Measurements from ENCODE around the gene FAM90A26.
"Not testable (repeated sequence)": the region's sequence is repeated elsewhere in the genome, so short reads cannot be mapped to it uniquely, and the experiment has no call there.

FAM90A26 gene

DNA sequence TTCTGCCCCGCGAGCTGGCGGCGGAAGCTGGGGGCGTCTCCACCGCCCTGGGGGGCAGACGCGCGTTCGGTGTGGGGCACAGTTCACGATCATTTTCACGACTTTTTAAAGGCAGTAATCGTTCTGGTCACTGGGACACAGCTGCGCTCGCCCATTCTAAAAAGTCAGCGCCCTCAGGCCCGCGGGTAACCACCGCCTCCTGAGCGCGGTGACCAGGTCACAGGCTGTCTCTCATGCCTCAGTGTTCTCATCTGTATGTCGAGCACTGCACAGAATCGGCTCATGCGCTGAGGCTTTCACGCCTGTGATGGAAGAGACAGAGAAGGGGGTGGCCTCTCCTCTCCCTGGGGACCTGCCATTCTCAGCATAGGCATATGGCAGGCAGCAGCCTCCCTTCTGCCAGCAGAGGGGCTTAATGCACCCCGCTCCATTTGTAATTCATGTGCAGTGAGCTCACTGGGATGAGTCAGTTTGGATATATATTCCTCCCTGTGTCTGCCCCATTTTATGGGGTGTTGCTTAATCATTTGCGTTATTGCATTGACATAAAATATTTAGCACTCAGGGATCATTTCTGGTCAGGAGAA is 16.5 kb upstream of the FAM90A26 start:
- peak; percentile 18 for DNase-seq
- in situ Hi-C loops (cut with HindIII; ENCODE audit: low pct_ligation_motif_present, low pct_unique_long_range_greater_than_20kb, low sequenced_read_pairs) = not testable (repeated sequence)

DNA sequence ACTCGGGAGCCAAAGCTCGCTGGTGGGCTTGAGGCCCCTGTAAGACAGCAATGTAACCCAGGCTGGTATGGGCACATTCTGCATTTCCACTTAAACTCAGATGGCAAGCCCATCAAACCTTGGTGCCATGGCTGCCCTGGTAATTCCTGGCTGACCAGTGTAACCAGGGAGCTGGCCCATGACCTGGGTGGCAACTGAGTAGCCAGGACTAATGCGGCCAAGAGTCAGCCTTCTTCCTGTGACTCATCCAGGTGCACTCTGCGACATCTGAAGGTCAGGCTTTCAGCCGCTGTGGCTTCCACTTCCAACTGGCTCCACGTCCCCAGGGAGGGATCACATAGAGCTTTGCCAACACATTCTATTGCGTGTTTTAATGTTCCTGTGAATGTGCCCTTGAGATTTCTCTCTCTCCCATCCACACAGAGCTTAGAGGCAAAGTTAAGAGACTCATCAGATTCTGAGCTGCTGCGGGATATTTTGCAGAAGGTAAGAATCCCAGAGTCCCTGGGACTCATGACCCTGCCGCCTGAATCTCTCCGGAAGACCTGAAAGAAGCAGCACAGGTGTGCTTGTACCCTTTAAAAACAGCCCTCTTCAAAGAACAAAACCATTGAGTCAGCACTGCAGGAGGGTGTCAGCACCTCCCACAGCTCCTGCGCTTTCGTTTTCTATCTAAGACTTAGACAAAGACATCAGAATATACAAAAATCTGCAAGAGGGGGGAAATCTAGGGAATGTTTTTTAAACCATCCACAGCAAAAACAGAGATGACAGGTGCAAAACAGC is 14.9 kb upstream of the FAM90A26 start:
- in situ Hi-C loops (cut with HindIII; ENCODE audit: low pct_ligation_motif_present, low pct_unique_long_range_greater_than_20kb, low sequenced_read_pairs); DNase-seq: not testable (repeated sequence)

DNA sequence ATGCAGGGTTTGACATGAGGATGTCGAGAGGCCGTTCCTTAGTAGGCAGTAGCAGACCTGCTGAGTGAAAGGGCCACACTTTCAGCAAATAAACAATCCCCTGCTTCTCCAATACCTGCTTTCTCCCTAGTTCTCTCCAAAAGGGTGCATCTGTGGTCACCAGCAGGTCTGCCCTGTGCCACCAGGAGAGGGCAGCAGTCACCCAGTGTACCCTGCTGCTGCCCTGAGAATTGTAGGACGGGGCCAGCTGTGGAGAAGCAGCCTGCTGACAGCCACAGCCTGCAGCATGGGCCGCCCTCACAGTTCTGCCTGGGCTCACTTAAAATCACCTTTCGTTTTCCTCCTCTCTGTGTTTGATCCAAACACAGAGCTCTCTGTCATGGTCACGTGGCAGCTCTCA is 11.8 kb upstream of the FAM90A26 start:
- DNase-seq = peak; percentile 37
- in situ Hi-C loops (cut with HindIII; ENCODE audit: low pct_ligation_motif_present, low pct_unique_long_range_greater_than_20kb, low sequenced_read_pairs) = not testable (repeated sequence)

- in situ Hi-C loops (cut with HindIII; ENCODE audit: low pct_ligation_motif_present, low pct_unique_long_range_greater_than_20kb, low sequenced_read_pairs) = not testable (repeated sequence)
- peak; percentile 2 for DNase-seq
Observed at GRCh38 chr4:9160046-9160445, 10.2 kb upstream of the FAM90A26 start.

- DNase-seq; in situ Hi-C loops (cut with HindIII; ENCODE audit: low pct_ligation_motif_present, low pct_unique_long_range_greater_than_20kb, low sequenced_read_pairs): not testable (repeated sequence)
Observed at GRCh38 chr4:9165990-9166389, 4.2 kb upstream of the FAM90A26 start.

DNA sequence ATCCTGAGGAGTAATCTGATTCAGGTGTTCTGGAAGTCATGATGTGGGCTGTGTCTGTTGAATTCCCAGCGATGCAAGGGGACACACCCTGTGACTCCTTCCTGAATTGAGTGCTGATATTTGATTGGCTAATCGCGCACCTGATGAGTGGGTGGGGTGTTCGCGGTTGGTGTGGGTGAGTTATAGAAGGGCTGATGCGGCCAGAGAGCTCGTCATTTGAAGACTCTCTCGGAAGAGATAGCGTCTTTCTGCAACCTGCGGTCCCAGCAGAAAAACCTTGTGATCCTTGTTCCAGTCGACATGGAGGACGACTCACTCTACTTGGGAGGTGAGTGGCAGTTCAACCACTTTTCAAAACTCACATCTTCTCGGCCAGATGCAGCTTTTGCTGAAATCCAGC is 40.1 kb downstream of the FAM90A26 start, which contains the start of gene USP17L10:
Gene USP17L10, plus strand, starts transcription at position 301 of the 400 bp plus-strand sequence. Its CDS starts 0 bp downstream, at position 301.
- DNase-seq; in situ Hi-C loops (cut with HindIII; ENCODE audit: low pct_ligation_motif_present, low pct_unique_long_range_greater_than_20kb, low sequenced_read_pairs): not testable (repeated sequence)

GRCh38 chr4:9214701-9215100 is 44.5 kb downstream of the FAM90A26 start:
- in situ Hi-C loops (cut with HindIII; ENCODE audit: low pct_ligation_motif_present, low pct_unique_long_range_greater_than_20kb, low sequenced_read_pairs); DNase-seq: not testable (repeated sequence)

DNA sequence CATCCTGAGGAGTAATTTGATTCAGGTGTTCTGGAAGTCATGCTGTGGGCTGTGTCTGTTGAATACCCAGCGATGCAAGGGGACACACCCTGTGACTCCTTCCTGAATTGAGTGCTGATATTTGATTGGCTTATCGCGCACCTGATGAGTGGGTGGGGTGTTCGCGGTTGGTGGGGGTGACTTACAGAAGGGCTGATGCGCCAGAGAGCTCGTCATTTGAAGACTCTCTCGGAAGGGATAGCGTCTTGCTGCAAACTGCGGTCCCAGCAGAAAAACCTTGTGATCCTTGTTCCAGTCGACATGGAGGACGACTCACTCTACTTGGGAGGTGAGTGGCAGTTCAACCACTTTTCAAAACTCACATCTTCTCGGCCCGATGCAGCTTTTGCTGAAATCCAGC is 44.9 kb downstream of the FAM90A26 start, which contains the start of gene USP17L11:
Gene USP17L11, plus strand, starts transcription at position 301 of the 400 bp plus-strand sequence. Its CDS starts 0 bp downstream, at position 301.
- in situ Hi-C loops (cut with HindIII; ENCODE audit: low pct_ligation_motif_present, low pct_unique_long_range_greater_than_20kb, low sequenced_read_pairs); DNase-seq: not testable (repeated sequence)

- DNase-seq; in situ Hi-C loops (cut with HindIII; ENCODE audit: low pct_ligation_motif_present, low pct_unique_long_range_greater_than_20kb, low sequenced_read_pairs): not testable (repeated sequence)
Observed at GRCh38 chr4:9219852-9220251, 49.6 kb downstream of the FAM90A26 start, which contains the start of gene USP17L12. TSS of gene USP17L12 (plus strand) at chr4:9220152. CDS start at chr4:9220152, 0 bp downstream.

- in situ Hi-C loops (cut with HindIII; ENCODE audit: low pct_ligation_motif_present, low pct_unique_long_range_greater_than_20kb, low sequenced_read_pairs); DNase-seq: not testable (repeated sequence)
Observed at GRCh38 chr4:9224596-9224995, 54.4 kb downstream of the FAM90A26 start, which contains the start of gene USP17L13. TSS of gene USP17L13 (plus strand) at chr4:9224896. CDS start at chr4:9224896, 0 bp downstream.
